A172 (cell line): ENCODE measurements around the gene RPE65. TPM values are rescaled to one million over a fixed set of nuclear protein-coding genes. Genes with fewer than 3 reads are reported as not detected.

Experiments used
- total RNA-seq: library from RNA; depleted of rRNA; stranded (reverse); fragments of >200 nt; shearing (Covaris generic); gene quantifications from 2 replicates; pipeline ENCODE4 v1.2.3, GENCODE V29; 2014; rRNA removed

The RPE65 gene
- total RNA-seq, 1 experiment from 2014 or later = not detected

Other genes starting within 250 kb of the RPE65 start
- 32.3 and 49.4 TPM in 2 replicates for gene WLS, start 217.4 kb downstream of the RPE65 start, total RNA-seq
- gene DEPDC1, start 47.1 kb upstream of the RPE65 start, total RNA-seq = 51.3 and 79.2 TPM in 2 replicates